KG1 (cell line): ENCODE results near the gene IGFL4.

Experiments
- DNase-seq: peaks from one replicate; lab custom pipeline; 2025; lab: John Stamatoyannopoulos, UW

Gene IGFL4

DNA sequence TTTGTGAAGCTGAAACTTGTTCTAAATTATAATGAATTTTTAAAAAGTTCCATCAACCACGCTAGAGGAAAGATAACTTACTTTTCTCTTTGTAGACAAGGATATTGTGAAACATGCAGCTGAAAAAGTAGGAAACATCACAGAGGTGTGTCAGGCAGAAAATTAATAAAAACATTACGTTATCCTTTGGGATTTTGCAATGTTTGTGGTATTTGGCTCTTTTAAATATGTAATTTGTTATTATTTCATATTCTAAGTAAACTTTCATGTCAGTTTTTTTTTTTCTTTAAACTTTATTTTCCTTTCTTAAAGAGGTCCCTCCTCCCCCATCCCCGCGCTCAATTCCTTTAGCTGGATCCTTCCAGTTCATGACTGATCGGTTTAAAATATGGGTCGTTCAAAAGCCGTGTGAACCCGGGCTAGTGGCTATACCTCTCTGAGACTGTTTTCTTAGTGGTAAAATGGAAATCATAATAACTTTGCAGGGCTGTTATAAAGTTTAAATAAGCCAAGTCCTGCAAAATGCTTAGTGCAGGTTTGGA is 46.3 kb downstream of the IGFL4 start:
- DNase-seq = no peak

GRCh38 chr19:45990113-45990728 is 50.6 kb downstream of the IGFL4 start:
- no peak for DNase-seq
